Measurements from ENCODE around the gene KAZALD1.

DNA sequence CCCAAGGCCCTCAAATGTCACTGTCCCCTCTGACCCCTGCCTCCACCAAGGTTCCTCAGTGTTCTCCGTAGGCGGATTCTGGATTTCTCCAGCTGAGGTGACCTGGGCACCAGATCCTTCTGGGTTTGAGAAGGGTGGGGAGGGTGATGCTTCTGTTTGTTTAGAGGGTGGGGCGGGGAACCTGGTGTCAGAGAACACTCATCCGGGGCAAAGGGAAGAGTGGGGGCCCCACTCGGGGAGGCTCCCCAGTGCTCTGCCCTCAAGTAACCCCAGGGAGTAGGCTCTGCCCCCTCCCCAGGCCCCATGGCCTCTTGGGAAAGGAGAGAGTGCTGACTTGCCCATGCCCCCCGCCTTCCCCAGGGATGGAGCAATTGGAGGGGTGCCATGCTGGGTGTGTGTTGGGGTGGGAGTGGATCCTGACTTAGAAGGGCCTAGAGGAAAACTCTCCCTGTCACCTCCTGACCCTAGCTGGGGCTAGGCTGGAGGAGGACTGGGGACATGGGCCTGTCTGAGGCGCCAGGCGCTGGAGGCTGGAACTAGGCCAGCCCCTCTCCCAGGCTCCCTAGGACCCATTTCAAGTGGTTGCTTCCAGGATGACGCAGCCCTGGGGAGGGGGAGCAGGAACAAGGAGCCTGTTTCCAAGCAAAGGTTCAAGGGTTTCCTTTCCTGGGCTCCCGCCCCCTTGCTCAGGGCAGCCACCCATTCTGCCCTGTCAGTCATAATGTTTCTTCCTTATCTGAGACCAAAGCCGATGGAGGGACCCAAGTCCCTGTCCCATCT is 27.9 kb downstream of the KAZALD1 start:
- TF ChIP-seq, protein P1, sequence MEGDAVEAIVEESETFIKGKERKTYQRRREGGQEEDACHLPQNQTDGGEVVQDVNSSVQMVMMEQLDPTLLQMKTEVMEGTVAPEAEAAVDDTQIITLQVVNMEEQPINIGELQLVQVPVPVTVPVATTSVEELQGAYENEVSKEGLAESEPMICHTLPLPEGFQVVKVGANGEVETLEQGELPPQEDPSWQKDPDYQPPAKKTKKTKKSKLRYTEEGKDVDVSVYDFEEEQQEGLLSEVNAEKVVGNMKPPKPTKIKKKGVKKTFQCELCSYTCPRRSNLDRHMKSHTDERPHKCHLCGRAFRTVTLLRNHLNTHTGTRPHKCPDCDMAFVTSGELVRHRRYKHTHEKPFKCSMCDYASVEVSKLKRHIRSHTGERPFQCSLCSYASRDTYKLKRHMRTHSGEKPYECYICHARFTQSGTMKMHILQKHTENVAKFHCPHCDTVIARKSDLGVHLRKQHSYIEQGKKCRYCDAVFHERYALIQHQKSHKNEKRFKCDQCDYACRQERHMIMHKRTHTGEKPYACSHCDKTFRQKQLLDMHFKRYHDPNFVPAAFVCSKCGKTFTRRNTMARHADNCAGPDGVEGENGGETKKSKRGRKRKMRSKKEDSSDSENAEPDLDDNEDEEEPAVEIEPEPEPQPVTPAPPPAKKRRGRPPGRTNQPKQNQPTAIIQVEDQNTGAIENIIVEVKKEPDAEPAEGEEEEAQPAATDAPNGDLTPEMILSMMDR (IDR thresholded peaks at IDR 0.05) = no peak
- no peak for TF ChIP-seq POLR2A (IDR thresholded peaks at IDR 0.05)
- TF ChIP-seq POLR2AphosphoS5 (IDR thresholded peaks at IDR 0.05) = no peak
